Activated T-helper 17 cell treated with anti-CD3 and anti-CD28 coated beads, Interleukin-2, amount 50 U/mL, for 72 hours (primary cell): ENCODE measurements around the gene NR4A2. TPM values are rescaled to one million over a fixed set of nuclear protein-coding genes. Genes with fewer than 3 reads are reported as not detected.

Source experiments
- ATAC-seq: fragments of 150-1000 bp; cut with Tn5 transposase; replicated peaks from 2 replicates; pipeline ENCODE4 v1.10.0; 2021; ENCODE audit warnings: mild to moderate bottlenecking, moderate library complexity
- H3K27ac Mint-ChIP-seq: one replicate; pipeline ENCODE4 v1.8.0; 2022; ENCODE audit warnings: mixed read lengths
- H3K27me3 Mint-ChIP-seq: one replicate; pipeline ENCODE4 v1.8.0; 2022; ENCODE audit warnings: mixed read lengths
- H3K36me3 Mint-ChIP-seq: one replicate; pipeline ENCODE4 v1.8.0; 2022; ENCODE audit warnings: low read depth, mild to moderate bottlenecking, mixed read lengths
- H3K4me1 Mint-ChIP-seq: one replicate; pipeline ENCODE4 v1.8.0; 2022; ENCODE audit warnings: mixed read lengths
- H3K4me3 Mint-ChIP-seq: one replicate; pipeline ENCODE4 v1.8.0; 2022; ENCODE audit warnings: mild to moderate bottlenecking, mixed read lengths
- H3K9me3 Mint-ChIP-seq: one replicate; pipeline ENCODE4 v1.8.0; 2022; ENCODE audit warnings: mixed read lengths
- total RNA-seq, 2 donors: library from RNA; stranded (reverse); gene quantifications; one replicate each; pipeline ENCODE4 v1.2.3, GENCODE V29; 2022

The NR4A2 gene
- total RNA-seq, 2 donors from 2014 or later = 1.9 to 11.9 TPM

DNA sequence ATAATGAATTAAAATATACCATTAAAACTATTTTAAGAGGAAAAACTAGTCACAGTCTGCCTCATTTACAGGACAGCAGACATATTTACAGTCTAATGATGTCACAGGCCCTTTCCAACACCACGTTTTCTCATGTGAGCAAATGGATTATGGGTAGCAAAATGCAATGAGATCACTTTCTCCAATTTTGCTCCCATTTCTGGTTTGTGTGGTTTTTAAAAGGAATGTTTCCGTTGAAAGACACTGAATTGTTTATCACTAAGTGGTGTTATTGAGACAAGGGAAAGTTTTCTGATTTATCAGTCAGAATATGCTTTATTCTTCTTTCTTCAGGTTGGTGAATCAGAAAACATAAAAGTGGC lies 11.4 kb upstream of the NR4A2 start:
- H3K27me3 Mint-ChIP-seq = no peaks in the 10 kb centered on the region
- H3K9me3 Mint-ChIP-seq = no peaks in the 10 kb centered on the region
- peaks cover 7% of the 10 kb centered on the region for H3K36me3 Mint-ChIP-seq
- peak overlapping the region; percentile 97 for H3K4me3 Mint-ChIP-seq
- ATAC-seq = no peak
- H3K27ac Mint-ChIP-seq = peak overlapping the region; percentile 86
- peaks cover 15% of the 10 kb centered on the region for H3K4me1 Mint-ChIP-seq

DNA sequence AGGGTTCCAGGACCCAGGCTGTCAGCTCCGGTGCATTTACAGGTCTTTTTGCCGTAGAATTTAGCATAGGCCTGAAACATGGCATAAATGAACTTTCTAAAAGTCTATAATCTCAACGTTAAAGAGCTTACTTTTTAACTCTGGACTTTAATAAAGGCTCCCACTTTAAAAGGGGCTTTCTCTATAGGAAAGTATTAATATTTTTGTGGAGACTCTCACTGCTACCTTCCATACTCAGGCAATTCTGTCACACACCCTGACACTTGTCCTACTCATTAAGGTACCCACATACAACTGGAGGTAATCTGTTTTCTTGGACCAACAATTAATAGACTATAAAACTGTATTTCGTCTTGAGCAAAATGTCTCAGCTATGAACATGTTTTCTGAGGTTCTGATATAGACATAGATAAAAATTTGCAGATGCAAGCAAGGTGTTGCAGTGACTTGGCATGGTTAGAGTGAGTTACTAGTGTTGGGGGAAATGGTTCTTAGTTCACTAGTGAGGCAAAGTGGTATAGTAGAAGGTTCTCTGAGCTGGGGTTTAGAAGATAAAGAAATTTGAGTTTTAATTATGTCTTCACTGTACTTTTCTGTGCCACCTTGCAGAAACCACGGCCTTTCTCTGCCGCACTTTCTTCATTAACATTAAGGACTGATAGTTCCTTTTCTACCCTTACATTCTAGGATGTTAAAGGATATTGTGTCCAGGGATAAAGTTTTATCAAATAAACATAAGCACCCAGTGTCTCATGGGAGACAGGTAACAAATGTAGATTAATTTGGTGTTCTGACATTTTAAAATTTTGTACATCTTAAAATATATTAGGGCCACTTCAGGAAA lies 10.8 kb upstream of the NR4A2 start:
- H3K27me3 Mint-ChIP-seq = no peaks in the 10 kb centered on the region
- no peaks in the 10 kb centered on the region for H3K9me3 Mint-ChIP-seq
- peaks cover 16% of the 10 kb centered on the region for H3K4me1 Mint-ChIP-seq
- peak overlapping the region; percentile 97 for H3K4me3 Mint-ChIP-seq
- ATAC-seq = no peak
- H3K27ac Mint-ChIP-seq = peak overlapping the region; percentile 86
- H3K36me3 Mint-ChIP-seq = peaks cover 7% of the 10 kb centered on the region

DNA sequence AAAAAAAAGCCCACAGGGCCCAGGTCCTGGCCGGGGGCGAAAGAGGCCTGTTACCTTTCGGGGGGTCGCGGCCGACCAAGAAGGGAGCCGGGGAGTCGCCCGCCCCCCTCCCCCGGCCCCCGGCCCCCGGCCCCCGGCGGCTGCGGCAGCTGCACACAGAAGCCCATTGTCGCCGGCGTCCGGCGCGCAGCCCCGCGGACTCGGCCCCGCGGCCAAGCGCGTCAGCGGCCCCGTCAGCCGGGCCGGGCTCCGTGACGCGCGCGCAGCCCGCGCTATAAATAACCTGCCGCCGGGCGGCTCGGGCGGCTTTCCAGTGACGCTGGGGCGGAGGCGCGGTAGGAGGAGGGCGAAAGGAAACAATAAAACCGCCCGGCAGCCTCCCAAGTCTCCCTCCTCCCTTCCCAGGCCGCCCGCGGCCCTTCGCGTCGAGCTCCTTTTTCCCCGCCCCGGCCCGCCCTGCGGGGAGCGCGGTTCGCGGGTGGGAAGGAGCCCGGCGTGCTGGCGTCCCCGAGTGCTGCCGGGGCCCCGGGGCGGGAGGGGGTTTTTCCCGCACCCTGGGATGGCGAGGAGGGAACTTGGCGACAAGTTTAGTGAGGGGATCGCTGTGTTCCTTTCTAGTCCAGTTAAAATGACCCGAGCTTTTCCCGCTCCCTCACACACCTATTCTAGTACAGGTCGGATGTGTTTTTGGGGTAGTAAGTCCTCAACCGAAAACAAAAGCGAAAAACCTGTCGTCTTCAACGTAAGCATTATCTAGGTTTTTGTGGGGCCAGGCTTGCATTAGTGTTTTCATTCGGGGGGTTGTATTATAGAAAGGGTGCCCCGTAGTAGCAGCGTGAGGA lies 10.0 kb upstream of the NR4A2 start:
- H3K36me3 Mint-ChIP-seq = peaks cover 7% of the 10 kb centered on the region
- no peaks in the 10 kb centered on the region for H3K27me3 Mint-ChIP-seq
- peak; percentile 75 for ATAC-seq
- H3K9me3 Mint-ChIP-seq = no peaks in the 10 kb centered on the region
- peak overlapping the region; percentile 97 for H3K4me3 Mint-ChIP-seq
- peaks cover 16% of the 10 kb centered on the region for H3K4me1 Mint-ChIP-seq
- peak overlapping the region; percentile 97 for H3K27ac Mint-ChIP-seq

DNA sequence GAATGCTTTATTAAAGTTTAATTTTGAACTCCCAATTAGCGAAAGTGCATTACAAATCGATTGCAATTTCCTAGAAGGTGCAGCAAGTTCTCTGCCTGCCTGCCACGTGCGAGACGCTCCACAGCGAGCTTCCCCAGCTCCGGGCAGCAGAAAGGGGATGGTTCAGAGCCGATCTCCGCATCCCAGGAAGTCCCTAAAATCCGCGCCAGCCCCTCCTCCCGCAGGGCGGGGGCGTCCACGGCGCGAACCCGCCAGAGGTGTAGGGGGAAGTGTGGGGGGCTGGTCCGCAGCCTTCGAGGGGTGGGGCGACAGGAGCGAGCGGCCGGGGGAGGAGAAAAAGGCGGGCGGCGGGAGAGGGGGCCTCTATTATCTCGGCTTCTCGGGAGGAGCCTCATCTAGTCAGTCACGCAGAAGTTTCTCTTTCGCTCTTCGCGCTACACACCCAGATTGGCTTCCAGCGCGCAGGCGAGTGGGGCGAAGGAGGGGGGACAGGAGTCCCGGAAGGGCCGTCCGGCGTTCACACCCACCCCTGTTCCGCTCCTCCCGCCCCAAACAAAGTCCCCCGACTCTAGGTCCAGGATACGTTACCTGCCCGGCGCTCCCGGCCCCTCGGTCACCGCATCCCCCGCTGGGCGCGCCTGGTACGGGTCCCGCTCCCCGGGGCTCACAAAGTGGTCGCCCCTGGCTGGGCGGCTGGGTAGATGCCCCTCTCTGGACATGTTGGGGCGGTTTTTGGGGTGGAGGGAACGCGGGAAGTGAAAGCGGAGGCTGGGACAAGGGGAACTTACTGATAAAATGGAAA lies 9.1 kb upstream of the NR4A2 start:
- Mint-ChIP-seq H3K9me3 (no peaks in the 10 kb centered on the region), H3K4me3 (peak overlapping the region; percentile 97), H3K36me3 (peaks cover 7% of the 10 kb centered on the region), H3K27ac (peak overlapping the region; percentile 97), H3K27me3 (no peaks in the 10 kb centered on the region), H3K4me1 (peaks cover 16% of the 10 kb centered on the region)
- ATAC-seq = peak; percentile 80

DNA sequence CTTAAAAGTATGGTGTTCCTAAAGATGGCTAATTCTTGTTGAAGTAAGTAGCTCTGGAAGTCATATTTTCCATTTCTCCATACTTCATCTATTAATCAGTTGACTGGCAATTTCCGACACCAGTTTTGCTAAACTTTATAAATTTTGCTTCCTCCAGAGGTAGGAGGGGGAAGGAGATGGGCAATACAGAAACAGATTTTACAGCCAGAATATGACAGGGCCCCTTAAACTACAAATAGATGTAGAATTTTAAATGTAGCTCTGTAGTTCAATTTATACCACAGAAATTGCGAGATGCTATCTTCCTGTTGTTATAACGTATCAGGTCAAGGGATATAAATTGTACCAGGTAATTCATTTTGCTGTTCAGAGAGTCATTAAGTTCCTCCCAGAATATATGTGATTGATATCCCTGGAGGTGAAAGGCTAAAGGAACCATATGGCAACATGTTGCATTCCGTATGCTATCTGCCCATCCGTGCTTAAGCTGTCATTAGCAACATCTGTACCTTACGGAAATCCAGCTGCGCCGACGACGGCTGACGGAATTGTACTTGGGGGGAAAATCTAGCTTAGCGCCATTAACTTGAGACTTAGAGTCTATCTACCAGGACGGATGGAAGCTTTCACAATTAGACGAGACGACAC lies 8.4 kb upstream of the NR4A2 start:
- H3K4me1 Mint-ChIP-seq = peaks cover 16% of the 10 kb centered on the region
- H3K36me3 Mint-ChIP-seq = peaks cover 7% of the 10 kb centered on the region
- H3K9me3 Mint-ChIP-seq = no peaks in the 10 kb centered on the region
- ATAC-seq = no peak
- peak overlapping the region; percentile 97 for H3K4me3 Mint-ChIP-seq
- H3K27ac Mint-ChIP-seq = peak overlapping the region; percentile 97
- H3K27me3 Mint-ChIP-seq = no peaks in the 10 kb centered on the region

DNA sequence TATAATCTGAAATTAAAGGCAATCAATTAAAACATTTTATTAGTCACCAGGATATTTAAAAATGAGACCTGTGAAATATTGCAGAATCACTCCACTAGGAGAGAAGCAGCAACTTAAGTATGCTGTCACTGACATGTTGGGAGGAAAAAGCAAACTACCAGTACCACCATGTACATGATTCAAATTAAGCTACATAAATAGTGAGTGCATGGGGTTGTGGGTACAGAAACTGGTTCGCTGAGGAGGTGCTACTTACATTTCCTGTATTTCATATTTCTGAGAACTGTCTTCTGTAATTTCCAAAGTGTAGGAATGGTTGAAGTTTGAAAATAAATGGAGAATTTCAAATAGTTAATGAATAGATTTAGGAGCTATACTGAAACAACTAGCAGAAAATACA lies 7.9 kb upstream of the NR4A2 start:
- H3K4me3 Mint-ChIP-seq = peak overlapping the region; percentile 97
- peaks cover 7% of the 10 kb centered on the region for H3K36me3 Mint-ChIP-seq
- H3K27ac Mint-ChIP-seq = peak overlapping the region; percentile 97
- ATAC-seq = peak; percentile 22
- H3K4me1 Mint-ChIP-seq = peaks cover 16% of the 10 kb centered on the region
- H3K27me3 Mint-ChIP-seq = no peaks in the 10 kb centered on the region
- no peaks in the 10 kb centered on the region for H3K9me3 Mint-ChIP-seq

DNA sequence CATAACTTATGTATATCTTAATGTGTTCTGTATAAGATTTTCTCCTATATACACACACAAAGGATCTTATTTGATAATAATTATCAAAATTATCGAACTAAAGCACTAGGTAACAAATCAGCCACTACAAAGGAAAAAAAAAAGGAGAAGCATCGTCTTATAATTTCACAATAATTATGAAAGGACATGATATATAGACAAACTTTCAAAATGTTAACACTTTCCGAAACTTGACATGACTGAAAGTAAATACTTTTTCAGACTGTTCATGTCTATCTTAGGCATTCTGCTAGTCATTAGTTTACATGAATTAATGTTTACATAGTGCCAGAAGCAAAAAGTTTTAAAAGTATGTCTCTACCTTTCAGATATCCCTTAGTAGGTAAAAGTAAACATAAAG lies 7.3 kb upstream of the NR4A2 start:
- Mint-ChIP-seq H3K27ac (peak overlapping the region; percentile 97), H3K36me3 (peaks cover 7% of the 10 kb centered on the region), H3K4me3 (peak overlapping the region; percentile 97), H3K27me3 (no peaks in the 10 kb centered on the region), H3K4me1 (peaks cover 16% of the 10 kb centered on the region), H3K9me3 (no peaks in the 10 kb centered on the region)
- ATAC-seq = no peak

DNA sequence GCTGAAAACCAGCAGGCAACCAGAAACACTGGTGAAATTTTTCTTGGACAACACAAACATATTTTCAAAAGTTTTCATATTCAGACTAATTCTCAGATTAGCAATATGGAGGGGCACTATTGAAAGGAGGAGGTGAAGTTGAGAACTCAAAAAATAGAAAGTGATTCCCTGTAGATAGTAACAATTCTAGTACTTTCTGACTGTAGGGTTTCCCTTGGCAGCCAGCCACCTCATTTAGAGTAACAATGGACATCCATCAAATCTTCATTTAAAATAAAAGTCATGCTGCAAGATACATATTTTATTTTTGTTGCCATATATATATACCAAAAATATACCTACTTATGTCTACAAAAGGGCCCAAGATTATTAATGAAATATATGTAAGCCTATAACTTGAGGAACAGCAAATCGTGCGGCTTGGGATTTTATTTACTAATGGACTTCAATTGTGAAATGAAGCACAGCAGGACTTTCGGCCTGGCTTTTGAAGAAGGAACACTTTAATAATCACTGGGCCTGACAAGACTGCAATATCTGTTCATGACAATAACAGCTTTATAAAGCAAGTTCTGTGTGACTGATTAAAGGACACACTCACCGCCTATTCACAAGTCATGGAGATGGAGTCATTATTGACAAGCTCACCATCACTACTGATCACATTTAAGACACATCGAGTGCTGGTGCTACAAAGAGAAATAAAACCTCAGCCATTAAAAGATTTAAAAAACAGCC lies 6.8 kb upstream of the NR4A2 start:
- peaks cover 11% of the 10 kb centered on the region for H3K36me3 Mint-ChIP-seq

DNA sequence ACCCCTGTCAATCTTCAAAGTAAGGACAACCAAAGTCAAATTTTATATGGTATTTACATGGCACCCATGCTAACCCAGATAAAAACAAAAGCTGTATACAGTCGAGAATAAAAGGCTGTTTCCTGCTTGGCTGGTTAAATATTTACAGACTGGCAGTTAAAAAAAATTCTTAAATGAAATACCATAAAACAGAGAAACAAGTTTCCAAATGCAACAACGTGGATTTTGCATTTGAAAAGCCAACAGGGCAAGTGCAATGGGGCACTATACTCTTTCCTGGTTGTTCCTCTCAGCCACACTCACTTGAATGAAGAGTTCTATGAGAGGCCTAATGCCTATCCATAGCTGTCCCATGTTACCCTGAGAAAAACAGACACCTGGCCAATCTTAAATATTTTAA lies 6.1 kb upstream of the NR4A2 start:
- H3K4me1 Mint-ChIP-seq = peaks cover 15% of the 10 kb centered on the region
- H3K4me3 Mint-ChIP-seq = peak overlapping the region; percentile 97
- H3K9me3 Mint-ChIP-seq = no peaks in the 10 kb centered on the region
- no peaks in the 10 kb centered on the region for H3K27me3 Mint-ChIP-seq
- H3K36me3 Mint-ChIP-seq = peaks cover 18% of the 10 kb centered on the region
- H3K27ac Mint-ChIP-seq = no peak overlapping the region
- no peak for ATAC-seq

More for the DNA sequence above, 6.8 kb upstream of the NR4A2 start:
- Mint-ChIP-seq H3K27ac (peak overlapping the region; percentile 97), H3K27me3 (no peaks in the 10 kb centered on the region), H3K9me3 (no peaks in the 10 kb centered on the region), H3K4me1 (peaks cover 16% of the 10 kb centered on the region), H3K4me3 (peak overlapping the region; percentile 97)
- ATAC-seq = no peak

DNA sequence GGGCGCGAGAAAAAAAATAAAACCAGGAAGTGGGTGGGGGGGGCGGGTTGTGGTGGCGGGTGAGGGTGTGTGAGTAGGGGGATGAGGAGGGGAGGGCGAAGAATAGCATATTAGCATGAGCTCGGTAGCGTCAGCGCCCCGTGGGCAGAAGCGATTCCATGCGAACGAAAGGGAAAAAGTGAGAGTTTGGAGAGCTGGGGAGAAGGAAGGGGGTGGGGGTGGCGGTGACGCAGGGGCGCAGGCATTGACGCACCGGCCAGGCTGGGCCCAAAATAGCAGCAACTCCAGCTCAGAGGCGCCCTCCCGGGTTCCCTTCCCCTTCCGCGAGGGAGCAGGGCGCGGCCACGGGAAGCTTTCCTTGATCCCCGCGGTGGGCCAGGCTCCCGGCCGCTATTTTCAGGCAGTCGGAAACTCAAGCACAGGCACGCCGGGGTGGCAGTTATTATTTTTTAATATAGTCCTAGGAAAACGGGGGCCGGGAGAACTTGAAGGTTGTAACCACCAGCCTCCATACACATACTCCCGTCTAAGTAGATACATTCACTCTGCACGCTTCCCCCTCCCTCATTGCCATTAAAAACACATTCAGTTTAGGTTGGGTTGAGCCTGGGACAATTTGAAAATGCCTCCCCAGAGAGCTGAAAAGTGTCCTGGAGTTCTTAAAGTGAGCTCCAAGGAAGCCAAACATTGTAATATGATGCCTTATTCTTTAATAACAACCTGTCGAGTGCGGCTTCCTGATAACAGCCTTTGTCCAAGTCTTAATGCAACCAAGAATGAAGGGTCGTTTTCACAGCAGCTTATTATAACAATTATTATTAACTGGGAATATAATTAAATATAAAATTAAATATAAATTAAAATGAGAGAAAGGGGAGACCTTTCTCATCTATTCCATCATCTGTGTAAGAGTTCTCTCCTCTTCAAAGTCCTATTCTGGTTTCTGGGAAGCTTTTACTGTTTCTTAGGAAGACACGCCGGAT lies 2.3 kb upstream of the NR4A2 start:
- Mint-ChIP-seq H3K27me3 (peaks cover 3% of the 10 kb centered on the region), H3K4me3 (peak overlapping the region; percentile 99), H3K36me3 (peaks cover 49% of the 10 kb centered on the region), H3K27ac (peak overlapping the region; percentile 100), H3K4me1 (peaks cover 21% of the 10 kb centered on the region), H3K9me3 (no peaks in the 10 kb centered on the region)
- ATAC-seq = peak; percentile 46

DNA sequence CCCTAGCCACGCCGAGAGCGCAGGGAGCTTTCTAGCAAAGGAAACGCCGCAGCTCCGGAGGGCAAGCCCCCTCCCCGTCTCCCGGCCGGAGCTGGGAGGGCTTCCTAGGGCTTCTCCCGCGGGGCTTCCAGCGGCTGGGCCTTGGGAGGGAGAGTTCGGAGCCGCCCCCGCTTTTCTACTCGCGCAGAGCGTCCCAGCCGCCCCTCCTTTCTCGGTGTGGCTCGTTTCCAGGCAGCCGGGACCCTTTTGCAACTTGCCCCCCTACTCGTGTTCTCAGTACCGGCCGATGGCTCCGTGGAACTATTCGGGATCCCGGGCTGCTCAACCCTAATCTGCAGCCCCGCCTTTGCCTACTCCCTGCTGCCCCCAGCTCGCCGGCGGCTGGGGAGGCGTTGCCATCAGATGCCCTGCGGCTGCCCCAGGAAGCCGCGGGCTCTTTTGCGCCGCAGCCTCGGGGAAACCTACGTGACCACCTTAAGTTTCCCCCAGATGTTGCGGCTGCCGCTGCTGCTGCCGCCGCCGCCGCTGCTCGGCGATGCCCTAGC lies 1.5 kb upstream of the NR4A2 start:
- H3K36me3 Mint-ChIP-seq = peaks cover 56% of the 10 kb centered on the region
- peaks cover 16% of the 10 kb centered on the region for H3K4me1 Mint-ChIP-seq
- ATAC-seq = peak; percentile 19
- peak overlapping the region; percentile 100 for H3K27ac Mint-ChIP-seq
- H3K4me3 Mint-ChIP-seq = peak overlapping the region; percentile 99
- H3K27me3 Mint-ChIP-seq = peaks cover 5% of the 10 kb centered on the region
- H3K9me3 Mint-ChIP-seq = no peaks in the 10 kb centered on the region

DNA sequence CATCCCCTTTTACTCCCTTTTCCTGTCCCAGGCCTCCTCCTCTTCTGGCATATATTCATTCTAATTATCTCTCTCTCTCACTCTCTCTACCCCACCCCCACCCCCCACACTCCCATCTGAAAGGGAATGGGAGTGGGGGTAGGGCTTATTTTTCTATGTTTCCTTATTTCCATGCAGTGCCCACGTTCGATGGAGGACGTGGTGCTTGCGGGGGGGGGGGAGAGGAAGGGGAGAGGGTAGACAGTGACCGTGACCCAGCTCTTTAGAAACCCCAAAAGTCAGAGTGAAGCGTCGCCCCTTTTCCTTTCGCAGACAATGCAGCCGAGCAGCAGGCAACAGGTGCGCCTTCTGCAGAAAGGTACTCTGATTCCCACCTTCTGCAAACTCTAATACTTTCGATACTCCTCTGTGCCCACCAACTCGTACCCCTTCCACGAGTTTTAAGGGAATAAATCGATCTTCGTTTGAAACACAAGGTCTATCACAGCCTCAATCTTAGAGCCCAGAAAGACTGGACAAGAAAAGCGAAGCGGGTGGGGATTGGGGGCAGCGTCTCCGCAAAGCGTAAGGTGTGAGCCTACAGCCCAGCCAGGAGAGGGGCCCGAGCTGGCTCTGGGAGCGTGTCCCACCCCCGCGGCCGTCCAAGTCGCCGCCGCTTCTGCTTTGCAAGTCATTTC lies 891 bp upstream of the NR4A2 start:
- no peaks in the 10 kb centered on the region for H3K9me3 Mint-ChIP-seq
- H3K27ac Mint-ChIP-seq = peak overlapping the region; percentile 100
- peak overlapping the region; percentile 99 for H3K4me3 Mint-ChIP-seq
- H3K4me1 Mint-ChIP-seq = peaks cover 19% of the 10 kb centered on the region
- peaks cover 62% of the 10 kb centered on the region for H3K36me3 Mint-ChIP-seq
- H3K27me3 Mint-ChIP-seq = peaks cover 5% of the 10 kb centered on the region
- peak; percentile 15 for ATAC-seq
